ENCODE measurements around the gene C20orf204. TPM values are rescaled to one million over a fixed set of nuclear protein-coding genes. Genes with fewer than 3 reads are reported as not detected.
A peak's percentile ranks its signal among the peaks of the same experiment; 100 is the strongest.
"Not testable (repeated sequence)": the region's sequence is repeated elsewhere in the genome, so short reads cannot be mapped to it uniquely, and the experiment has no call there.

Gene C20orf204
- total RNA-seq, 1 donor from 2014 or later = 0.35 TPM

DNA sequence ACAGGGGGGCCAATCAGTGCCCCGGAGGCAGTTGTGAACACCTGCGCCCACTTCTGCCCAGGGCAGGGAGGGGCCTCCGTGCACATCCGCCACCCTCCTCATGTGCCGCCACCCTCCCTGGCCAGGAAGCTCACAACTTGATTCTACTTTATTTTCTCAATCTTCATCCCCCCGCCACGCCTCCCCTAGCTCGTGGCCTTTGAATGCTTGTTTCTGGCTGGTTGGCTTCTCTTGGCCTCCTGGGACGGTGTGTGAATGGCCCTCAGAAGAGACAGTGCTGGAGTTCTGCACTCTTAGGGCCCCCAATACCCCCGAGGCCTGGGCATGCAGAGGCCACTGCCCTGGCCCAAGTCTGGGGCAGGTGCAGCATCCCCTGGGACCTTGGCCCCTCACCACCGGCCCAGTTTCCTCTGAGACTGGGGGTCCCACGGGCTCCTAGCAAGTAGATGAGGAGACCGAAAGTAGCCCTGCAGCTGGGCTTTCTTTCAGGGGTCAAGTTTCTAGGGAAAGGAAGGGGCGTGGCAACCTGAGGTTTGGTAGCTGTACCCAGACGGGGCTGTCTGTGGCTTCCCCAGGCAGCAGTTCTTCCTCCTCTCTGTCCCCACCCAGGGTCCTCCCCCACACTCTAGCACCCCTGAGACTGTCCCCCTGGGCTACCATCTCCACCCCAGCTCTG is 42.0 kb downstream of the C20orf204 start:
- ATAC-seq = peak; percentile 6
- intact Hi-C loops (cut with micrococcal nuclease) = no loop called here
- DNase-seq = no peak

DNA sequence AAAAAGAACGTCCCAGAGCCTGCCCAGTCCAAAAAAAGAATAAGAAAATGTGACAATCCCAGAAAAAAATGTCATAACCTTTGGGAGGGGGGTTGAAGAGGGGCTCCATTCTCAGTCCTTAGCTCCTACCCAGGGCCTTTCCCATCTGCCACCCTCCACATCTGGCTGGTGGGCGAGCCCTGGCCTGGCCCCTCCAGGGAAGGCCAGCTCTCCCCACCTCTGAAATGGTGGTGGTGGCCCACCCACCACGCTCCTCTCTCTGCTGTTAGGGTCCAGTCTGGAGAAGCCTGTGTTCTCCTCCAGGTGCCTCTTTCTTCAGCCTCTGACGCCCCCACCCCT is 42.9 kb downstream of the C20orf204 start:
- ATAC-seq (no peak), DNase-seq (no peak)
- intact Hi-C loops (cut with micrococcal nuclease) = no loop called here

DNA sequence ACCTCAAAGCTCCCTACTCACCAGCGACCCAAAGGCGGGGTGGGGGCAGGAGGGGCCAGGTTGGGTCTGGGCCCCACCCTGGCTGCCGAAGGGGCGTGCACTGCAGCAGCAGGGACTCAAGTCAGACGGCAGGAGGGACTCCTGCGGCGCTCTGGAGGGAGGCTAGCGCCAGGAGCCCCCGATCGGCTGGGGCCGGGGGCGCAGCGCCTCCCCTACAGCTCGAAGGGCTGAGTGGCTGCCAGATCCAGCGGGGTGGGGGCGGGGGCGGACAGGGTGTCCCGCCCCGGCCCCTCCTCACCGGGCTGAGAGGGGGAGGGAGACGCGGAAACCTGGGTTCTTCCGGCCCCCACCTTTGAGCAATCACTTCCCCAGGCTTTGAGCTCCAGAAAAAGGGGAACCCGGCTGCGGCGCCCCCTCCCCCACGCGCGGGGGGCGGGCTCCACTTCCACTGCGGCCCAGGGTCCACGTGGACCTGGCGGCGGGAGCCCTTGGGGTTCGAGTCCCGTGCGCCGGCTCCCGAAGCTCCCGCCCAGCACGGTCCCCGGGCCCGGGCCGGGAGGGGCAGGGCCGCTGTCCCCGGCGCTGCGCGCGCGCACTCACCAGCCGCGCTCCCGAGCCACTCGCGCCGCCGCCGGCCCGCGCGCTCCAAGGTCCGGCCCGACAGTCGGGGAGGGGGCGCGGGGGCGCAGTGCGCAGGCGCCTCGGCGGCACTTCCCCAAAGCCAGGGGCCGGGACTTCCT is 43.5 kb downstream of the C20orf204 start, which contains the start of gene RGS19:
Gene RGS19 (minus strand): TSS at position 246 of the 740 bp plus-strand sequence. CDS start 2,632 bp downstream, outside the sequence.
- peak; percentile 70 for ATAC-seq
- peak; percentile 90 for DNase-seq
- intact Hi-C loops (cut with micrococcal nuclease) = no loop called here

DNA sequence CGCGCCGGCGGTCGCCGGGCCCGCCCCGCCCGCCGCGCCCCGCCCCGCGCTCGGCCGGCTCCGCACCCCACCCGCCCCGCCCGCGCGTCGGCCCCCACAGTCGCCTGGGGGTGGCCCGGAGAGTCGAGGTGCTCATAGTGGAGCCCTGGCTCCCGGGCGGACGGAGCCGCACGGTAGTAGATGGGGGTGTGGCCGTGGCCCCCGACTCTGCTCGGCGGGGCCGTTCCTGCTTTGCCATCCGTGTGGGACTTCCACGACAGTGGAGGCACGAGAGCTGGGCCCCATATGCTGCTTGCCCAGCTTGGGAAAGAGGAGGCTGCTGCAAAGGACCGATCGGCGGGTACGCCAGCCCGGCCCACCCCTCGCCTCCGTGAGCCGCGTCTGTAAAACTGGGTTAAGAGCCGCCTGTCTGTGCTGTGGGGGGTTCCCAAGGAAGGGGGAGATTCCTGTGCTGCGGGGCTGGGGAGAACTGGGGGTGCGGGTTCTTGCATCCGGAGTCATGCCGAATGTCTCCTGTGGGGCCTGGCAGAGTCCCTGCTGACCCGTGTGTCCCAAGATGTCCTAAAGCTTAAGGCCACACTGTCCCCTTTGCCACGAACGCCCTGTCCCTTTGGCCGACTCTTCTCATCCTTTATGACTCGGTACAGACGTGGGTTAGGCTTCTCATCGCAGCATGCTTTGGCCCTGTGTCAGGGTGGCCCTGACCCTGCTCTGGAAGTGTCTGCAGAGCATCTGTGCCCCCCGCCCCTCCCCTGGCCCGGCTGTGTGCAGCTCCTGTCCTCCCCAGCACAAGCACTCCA is 44.2 kb downstream of the C20orf204 start, which contains the start of gene OPRL1:
Gene OPRL1 (plus strand): TSS at position 70 of the 800 bp plus-strand sequence. CDS start 12,639 bp downstream, outside the sequence.
- intact Hi-C loops (cut with micrococcal nuclease) = no loop called here
- ATAC-seq = peak; percentile 4
- no peak for DNase-seq

DNA sequence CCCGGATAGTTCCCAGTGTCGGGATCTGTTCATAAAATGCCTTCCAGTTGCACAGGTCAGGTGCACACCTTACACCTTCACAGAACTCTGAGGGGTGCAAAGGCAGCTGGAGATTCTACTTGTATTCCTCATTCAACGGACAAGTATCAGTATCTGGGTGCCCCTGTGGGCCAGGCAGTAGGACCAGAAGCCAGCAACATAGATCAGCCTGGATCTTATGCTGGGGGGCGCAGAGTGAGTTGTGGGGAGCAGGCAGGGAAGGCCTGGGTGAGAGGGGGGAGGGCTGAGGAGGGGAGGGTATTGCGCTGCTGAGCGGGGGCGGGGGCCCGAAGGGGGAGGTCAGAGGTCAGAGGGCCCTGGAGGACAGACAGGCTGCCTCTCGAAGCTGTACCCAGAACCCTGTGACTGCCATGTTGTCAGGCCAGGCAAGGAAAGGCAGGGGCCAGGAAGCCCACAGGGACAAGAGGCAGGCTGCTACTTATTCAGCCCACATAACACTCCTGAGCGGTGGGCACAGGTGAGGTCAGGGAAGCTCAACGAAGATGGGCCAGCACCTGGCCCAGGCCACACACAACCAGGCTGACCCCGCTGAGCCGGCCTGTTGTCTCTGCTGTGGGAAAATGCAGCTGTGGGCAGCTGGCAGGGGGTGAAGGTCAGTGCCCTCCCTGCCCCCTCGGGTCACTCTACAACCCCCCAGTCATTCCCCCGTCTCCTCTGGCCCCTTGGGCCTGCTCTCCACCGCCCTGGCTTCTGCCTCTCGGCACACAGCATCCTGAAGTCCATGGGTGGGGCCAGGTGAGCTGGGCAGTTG is 45.0 kb downstream of the C20orf204 start:
- DNase-seq (no peak), ATAC-seq (no peak)
- intact Hi-C loops (cut with micrococcal nuclease) = no loop called here

DNA sequence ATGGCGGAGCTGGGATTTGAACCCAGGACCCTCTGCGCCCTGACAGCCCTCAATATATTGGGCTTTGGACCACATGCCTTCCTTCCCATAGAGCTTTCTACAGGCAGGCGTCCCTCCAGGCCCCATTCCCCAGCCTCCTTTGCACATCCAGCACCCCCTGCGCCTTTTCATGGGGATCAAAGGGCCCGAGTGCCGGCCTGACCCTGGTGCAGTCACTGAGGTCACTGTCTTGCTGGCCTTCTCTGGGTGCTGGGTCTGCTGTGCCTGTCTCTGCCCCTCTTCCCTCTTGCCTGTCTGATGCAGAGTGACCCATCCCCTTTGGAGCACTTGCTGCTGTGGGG is 45.6 kb downstream of the C20orf204 start:
- no peak for DNase-seq
- intact Hi-C loops (cut with micrococcal nuclease) = no loop called here
- ATAC-seq = no peak

DNA sequence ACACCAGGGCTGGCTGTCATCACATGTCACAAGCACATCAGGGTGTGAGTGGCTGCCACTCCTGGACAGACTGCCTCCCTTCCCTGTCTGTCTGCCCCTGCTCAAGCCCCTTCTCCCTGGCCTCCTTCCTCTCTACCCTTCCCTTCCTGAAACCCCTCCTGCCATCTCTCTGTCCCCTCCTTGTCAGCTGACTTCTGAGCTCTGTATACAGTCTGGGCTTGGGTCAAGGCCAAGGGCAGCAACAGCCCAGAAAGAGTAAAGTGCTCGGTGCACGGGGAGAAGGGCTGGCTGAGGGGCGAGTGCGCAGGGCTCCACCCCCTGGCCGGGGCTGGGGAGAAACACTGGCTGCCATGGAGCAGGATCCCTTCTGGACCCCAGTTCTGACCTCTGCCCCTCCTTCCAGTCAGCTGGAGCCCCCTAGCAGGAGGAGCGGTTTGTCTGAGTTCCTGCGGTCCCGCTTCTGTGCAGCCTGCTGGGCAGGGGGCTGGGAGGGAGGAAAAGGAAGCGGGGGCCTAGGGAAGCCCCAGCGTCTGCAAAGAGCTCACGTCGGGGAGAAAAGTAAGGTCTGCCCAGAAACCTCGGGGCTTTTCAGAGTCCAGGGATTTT is 46.2 kb downstream of the C20orf204 start:
- intact Hi-C loops (cut with micrococcal nuclease) = no loop called here
- no peak for DNase-seq
- ATAC-seq = no peak

DNA sequence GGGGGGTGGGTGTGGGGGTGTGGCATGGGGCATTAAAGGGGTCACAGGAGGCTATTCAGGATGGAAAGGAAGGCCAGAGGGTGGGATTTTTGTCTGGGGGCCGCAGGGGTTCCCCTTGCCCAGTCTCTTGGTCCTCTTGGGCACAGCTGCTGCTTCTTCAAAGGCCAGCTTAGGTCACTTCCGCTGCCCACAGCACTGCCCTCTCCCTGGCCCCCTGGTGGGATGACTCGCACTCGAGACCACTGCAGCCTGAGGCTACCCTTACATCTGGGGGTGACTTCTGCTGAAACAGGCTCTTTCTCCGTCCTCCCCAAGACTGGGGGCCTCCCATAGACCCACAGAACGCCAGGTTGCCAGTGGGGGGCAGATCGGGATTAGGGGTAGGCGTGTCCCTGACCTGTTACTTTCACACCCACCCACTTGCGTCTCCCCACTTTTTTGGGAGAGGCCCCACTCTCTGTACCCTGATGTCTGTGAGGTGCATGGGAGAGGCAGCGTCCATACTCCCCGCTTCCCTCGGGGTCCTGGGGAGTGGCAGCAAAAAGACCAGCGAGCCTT is 46.9 kb downstream of the C20orf204 start:
- intact Hi-C loops (cut with micrococcal nuclease) = no loop called here
- DNase-seq (no peak), ATAC-seq (no peak)

DNA sequence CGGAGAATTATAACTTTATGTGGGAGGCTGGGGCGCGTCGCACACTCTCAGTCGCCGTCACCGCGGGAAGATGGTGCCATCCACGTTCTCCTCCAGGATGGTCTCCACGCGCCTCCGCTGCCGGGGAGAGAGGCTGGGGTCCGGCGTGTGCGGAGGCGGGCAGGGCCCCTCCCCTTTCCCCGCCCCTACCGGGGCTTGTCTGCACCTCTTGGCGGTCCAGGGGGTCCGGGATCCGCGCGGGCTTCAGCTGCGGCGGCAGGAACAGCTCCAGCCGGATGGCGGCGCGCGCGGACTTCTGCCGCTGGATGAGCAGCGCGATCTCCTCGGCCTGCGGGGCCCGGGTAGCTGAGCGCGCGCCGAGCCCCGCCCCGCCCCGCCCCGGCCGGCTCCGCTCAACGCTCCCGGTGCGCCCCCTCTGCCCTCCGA is 47.4 kb downstream of the C20orf204 start:
- peak; percentile 88 for DNase-seq
- ATAC-seq = peak; percentile 67
- intact Hi-C loops (cut with micrococcal nuclease) = no loop called here

DNA sequence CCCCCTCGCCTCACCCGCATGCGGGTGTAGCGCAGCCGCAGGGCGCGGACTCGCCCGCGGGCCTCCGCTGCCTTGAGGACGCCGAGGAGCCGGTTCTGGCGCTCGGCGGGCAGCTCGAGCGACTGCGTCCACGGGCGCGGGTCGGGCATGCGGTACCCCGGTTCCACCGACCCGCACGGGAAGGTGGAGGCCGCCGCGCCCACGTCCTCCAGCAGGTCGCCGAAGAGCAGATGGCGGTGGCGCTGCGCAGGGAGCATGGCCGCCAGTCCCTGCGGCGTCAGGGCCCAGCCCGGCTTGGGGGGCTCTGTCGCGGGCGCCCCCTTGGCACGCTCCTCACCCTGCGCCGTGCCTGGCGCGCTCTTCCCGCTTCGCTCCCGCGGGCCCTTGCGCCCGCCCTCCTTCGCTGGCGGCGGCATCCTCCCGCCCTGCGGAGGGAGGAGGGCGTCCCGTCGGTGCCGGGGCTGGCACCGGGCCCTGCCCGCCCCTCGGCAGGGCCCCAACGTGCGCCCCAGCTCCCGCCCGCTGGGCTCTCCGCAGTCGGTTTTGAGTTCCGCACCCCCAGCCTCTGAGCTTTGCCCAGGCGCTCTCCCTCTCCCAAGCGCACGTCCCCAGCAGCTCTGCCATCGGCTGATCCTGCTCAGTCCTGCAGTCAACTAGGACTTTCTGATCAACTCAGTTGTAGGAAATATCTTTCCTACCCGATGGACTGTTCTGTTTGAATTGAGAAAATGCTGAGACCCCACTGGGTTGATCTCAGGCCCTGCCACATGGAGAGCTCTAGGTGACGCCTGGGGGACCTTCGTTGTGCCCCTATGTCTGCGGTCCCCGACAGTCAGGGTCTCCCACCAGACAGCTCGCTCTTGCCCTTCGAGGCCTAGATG is 48.1 kb downstream of the C20orf204 start, which contains the start of gene LKAAEAR1:
Gene LKAAEAR1 (minus strand): TSS at position 595 of the 881 bp plus-strand sequence. CDS start 179 bp downstream, at position 416.
- intact Hi-C loops (cut with micrococcal nuclease) = no loop called here
- ATAC-seq = no peak
- no peak for DNase-seq

DNA sequence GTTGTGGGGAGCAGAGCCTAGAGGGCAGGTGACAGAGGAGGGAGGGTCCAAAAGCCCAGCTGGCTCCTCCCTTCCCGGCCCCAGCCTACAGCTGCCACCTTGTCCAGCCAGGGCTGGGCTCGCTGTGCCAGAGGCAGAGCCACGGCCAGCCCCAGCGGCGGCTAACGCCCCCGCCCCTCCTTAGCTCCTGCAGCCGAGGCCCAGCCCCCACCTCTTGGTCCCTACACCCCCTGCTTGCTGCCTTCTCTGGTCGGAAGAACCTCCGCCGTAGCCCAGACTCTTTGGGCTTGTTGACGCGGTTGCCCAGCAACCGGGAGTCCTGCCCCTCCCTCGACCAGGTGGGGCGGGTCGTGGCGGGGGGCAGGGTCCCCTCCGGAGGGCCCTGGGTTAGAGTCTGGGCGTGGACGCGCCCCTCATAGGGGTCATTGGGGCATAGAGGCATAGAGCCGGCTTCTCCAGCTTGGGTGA is 48.7 kb downstream of the C20orf204 start:
- intact Hi-C loops (cut with micrococcal nuclease) = no loop called here
- no peak for ATAC-seq
- DNase-seq = no peak

DNA sequence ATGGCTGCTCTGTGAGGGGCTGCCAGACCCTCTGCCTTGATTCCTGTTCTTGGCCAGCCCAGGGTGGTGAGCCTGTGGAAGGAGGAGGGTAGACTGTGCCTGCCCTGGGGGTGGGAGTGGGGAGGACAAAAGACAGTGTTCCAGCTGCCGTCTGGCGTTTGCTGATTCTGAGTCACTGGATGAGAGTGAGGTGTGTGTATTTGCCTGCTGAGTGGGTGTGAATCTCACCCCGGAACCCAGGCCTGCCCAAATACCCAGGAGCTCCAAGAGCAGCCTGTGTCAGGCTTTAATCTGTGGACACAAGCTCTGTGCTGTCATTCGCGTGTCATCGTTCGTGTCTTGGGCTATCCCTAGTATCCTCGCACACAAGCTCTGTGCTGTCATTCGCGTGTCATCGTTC is 50.8 kb downstream of the C20orf204 start:
- DNase-seq (no peak), ATAC-seq (no peak)
- intact Hi-C loops (cut with micrococcal nuclease) = no loop called here

DNA sequence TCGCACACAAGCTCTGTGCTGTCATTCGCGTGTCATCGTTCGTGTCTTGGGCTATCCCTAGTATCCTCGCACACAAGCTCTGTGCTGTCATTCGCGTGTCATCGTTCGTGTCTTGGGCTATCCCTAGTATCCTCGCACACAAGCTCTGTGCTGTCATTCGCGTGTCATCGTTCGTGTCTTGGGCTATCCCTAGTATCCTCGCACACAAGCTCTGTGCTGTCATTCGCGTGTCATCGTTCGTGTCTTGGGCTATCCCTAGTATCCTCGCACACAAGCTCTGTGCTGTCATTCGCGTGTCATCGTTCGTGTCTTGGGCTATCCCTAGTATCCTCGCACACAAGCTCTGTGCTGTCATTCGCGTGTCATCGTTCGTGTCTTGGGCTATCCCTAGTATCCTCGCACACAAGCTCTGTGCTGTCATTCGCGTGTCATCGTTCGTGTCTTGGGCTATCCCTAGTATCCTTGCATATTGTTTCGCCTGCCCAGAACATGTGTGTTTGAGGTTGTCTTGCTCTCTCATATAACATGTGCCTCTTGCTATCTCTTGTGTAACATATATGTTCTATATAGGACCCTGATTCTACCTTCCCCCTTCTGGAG is 51.3 kb downstream of the C20orf204 start:
- not testable (repeated sequence) for ATAC-seq, DNase-seq

DNA sequence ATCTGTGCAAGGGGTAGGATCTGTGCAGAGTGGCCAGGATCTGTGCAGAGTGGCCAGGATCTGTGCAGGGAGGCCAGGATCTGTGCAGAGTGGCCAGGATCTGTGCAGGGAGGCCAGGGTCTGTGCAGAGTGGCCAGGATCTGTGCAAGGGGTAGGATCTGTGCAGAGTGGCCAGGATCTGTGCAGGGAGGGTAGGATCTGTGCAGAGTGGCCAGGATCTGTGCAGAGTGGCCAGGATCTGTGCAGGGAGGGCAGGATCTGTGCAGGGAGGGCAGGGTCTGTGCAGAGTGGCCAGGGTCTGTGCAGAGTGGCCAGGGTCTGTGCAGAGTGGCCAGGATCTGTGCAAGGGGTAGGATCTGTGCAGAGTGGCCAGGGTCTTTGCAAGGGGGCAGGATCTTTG is 52.6 kb downstream of the C20orf204 start:
- ATAC-seq; DNase-seq; intact Hi-C loops (cut with micrococcal nuclease): not testable (repeated sequence)

More for the DNA sequence above, 51.3 kb downstream of the C20orf204 start:
- intact Hi-C loops (cut with micrococcal nuclease) = not testable (repeated sequence)

All from left ventricle myocardium superior (tissue), 1 donor.